Gastroesophageal sphincter (tissue), 3 donors: Measurements from ENCODE around the gene SORBS1.

Source experiments
- POLR2A ChIP-seq, 2 donors: fragments of 450-650 bp; IDR thresholded peaks; one replicate each; pipeline ENCODE4 v1.6.1; 2017; ENCODE audit warnings: antibody characterized with exemption in 2 of 2, mild to moderate bottlenecking in 2 of 2, moderate library complexity in 1 of 2
- TF ChIP-seq, protein P1 (sequence below), 4 experiments: fragments of 200-600 bp in 2 of 4; fragments of 450-650 bp in 2 of 4; sonication (generic) in 1 of 4; IDR thresholded peaks; one replicate each; pipeline ENCODE4 v1.5.1; 2017 to 2019; ENCODE audit warnings: antibody characterized with exemption in 4 of 4, mild to moderate bottlenecking in 2 of 4, moderate library complexity in 2 of 4

DNA sequence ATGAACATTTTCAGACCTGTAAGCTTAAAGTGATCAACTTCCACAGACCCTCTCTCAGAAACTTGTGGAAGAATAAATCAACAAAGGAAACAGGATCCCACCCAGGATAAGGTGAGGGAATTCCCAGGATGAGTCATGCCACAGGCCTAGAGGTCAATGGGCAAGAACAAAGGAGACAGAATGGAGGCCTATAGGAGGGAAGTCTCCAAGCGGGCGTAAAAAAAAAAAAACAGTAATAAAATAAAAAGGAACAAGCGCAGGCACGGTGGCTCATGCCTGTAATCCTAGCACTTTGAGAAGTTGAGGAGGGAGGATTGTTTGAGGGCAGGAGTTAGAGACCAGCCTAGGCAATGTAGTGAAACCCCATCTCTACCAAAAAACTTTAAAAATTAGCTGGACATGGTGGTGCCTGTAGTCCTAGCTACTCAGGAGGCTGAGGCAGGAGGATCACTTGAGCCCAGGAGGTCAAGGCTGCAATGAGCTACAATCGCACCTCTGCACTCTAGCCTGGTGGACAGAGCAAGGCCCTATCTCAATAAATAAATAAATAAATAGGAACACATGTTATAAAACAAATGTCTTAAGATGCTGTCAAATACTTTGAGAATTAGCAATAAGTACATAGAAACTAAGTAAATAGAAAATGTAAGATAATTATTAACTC lies 8.4 kb downstream of the SORBS1 start:
- TF ChIP-seq, protein P1, sequence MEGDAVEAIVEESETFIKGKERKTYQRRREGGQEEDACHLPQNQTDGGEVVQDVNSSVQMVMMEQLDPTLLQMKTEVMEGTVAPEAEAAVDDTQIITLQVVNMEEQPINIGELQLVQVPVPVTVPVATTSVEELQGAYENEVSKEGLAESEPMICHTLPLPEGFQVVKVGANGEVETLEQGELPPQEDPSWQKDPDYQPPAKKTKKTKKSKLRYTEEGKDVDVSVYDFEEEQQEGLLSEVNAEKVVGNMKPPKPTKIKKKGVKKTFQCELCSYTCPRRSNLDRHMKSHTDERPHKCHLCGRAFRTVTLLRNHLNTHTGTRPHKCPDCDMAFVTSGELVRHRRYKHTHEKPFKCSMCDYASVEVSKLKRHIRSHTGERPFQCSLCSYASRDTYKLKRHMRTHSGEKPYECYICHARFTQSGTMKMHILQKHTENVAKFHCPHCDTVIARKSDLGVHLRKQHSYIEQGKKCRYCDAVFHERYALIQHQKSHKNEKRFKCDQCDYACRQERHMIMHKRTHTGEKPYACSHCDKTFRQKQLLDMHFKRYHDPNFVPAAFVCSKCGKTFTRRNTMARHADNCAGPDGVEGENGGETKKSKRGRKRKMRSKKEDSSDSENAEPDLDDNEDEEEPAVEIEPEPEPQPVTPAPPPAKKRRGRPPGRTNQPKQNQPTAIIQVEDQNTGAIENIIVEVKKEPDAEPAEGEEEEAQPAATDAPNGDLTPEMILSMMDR (IDR thresholded peaks at IDR 0.05): no peak
- TF ChIP-seq POLR2A (IDR thresholded peaks at IDR 0.05): no peak
